HG02623 (cell line): ENCODE results near the gene RAD51B.

Source experiments
- ATAC-seq: cut with Tn5 transposase; IDR thresholded peaks from one replicate; pipeline ENCODE4 v1.9.1; 2021; ENCODE audit warnings: moderate library complexity; ENCODE audit not compliant: unreplicated experiment

RAD51B gene

GRCh38 chr14:68594737-68595380 is 775.3 kb downstream of the RAD51B start:
- ATAC-seq: no peak

GRCh38 chr14:68596211-68596610 is 776.6 kb downstream of the RAD51B start:
- no peak for ATAC-seq

- no peak for ATAC-seq
These were observed 777.1 kb downstream of the RAD51B start for GRCh38 chr14:68596701-68597100.

GRCh38 chr14:68598089-68598488 is 778.5 kb downstream of the RAD51B start:
- no peak for ATAC-seq

- ATAC-seq: no peak
These were observed 779.3 kb downstream of the RAD51B start for GRCh38 chr14:68598621-68599447.

GRCh38 chr14:68599896-68600610 is 780.5 kb downstream of the RAD51B start:
- no peak for ATAC-seq

- no peak for ATAC-seq
These were observed 782.9 kb downstream of the RAD51B start for GRCh38 chr14:68602507-68602906.

- no peak for ATAC-seq
These were observed 784.2 kb downstream of the RAD51B start for GRCh38 chr14:68603533-68604360.

GRCh38 chr14:68604361-68604730 is 784.8 kb downstream of the RAD51B start:
- no peak for ATAC-seq

GRCh38 chr14:68604822-68605221 is 785.2 kb downstream of the RAD51B start:
- no peak for ATAC-seq

- ATAC-seq: no peak
These were observed 786.6 kb downstream of the RAD51B start for GRCh38 chr14:68606176-68606575.

- no peak for ATAC-seq
These were observed 787.1 kb downstream of the RAD51B start for GRCh38 chr14:68606644-68607043.

- no peak for ATAC-seq
These were observed 787.7 kb downstream of the RAD51B start for GRCh38 chr14:68607081-68607866.

GRCh38 chr14:68607867-68608573 is 788.4 kb downstream of the RAD51B start:
- ATAC-seq: no peak

GRCh38 chr14:68608574-68608962 is 789.0 kb downstream of the RAD51B start:
- ATAC-seq: no peak

GRCh38 chr14:68609012-68609411 is 789.4 kb downstream of the RAD51B start:
- ATAC-seq: no peak

GRCh38 chr14:68610251-68610793 is 790.7 kb downstream of the RAD51B start:
- no peak for ATAC-seq

GRCh38 chr14:68611599-68611998 is 792.0 kb downstream of the RAD51B start:
- ATAC-seq: no peak

- no peak for ATAC-seq
These were observed 792.5 kb downstream of the RAD51B start for GRCh38 chr14:68612049-68612448.
